ENCODE measurements around the gene NUDT16.
A peak's percentile ranks its signal among the peaks of the same experiment; 100 is the strongest.
"Not testable (repeated sequence)": the region's sequence is repeated elsewhere in the genome, so short reads cannot be mapped to it uniquely, and the experiment has no call there.

The NUDT16 gene

GRCh38 chr3:131361066-131361463 lies 20.5 kb upstream of the NUDT16 start:
- not testable (repeated sequence) for H3K36me3 ChIP-seq (ENCODE audit: insufficient read depth, low read length); H2AFZ ChIP-seq (ENCODE audit: low read depth, low read length); H3K27me3 ChIP-seq (ENCODE audit: insufficient read depth, low read length); H3K4me3 ChIP-seq (ENCODE audit: low read length); H3K4me1 ChIP-seq (ENCODE audit: insufficient read depth, low read length); H3K9me3 ChIP-seq (ENCODE audit: low read length)

GRCh38 chr3:131361464-131362421 lies 19.8 kb upstream of the NUDT16 start:
- Histone ChIP-seq H2AFZ (ENCODE audit: low read depth, low read length) (no peak overlapping the region), H3K9me3 (ENCODE audit: low read length) (peaks cover 4% of the 10 kb centered on the region), H3K36me3 (ENCODE audit: insufficient read depth, low read length) (no peaks in the 10 kb centered on the region), H3K4me3 (ENCODE audit: low read length) (no peak overlapping the region), H3K27me3 (ENCODE audit: insufficient read depth, low read length) (peaks cover under 1% of the 10 kb centered on the region), H3K4me1 (ENCODE audit: insufficient read depth, low read length) (no peaks in the 10 kb centered on the region)

- Histone ChIP-seq H3K4me1 (ENCODE audit: insufficient read depth, low read length) (no peaks in the 10 kb centered on the region), H2AFZ (ENCODE audit: low read depth, low read length) (no peak overlapping the region), H3K9me3 (ENCODE audit: low read length) (peaks cover 4% of the 10 kb centered on the region), H3K27me3 (ENCODE audit: insufficient read depth, low read length) (no peaks in the 10 kb centered on the region), H3K36me3 (ENCODE audit: insufficient read depth, low read length) (no peaks in the 10 kb centered on the region), H3K4me3 (ENCODE audit: low read length) (no peak overlapping the region)
These were observed 18.3 kb upstream of the NUDT16 start for GRCh38 chr3:131363275-131363674.

GRCh38 chr3:131370935-131371687 lies 10.5 kb upstream of the NUDT16 start:
- H3K36me3 ChIP-seq (ENCODE audit: insufficient read depth, low read length), result peaks cover 25% of the 10 kb centered on the region

GRCh38 chr3:131371688-131372066 lies 9.9 kb upstream of the NUDT16 start:
- H2AFZ ChIP-seq (ENCODE audit: low read depth, low read length), result no peak overlapping the region
- H3K9me3 ChIP-seq (ENCODE audit: low read length), result no peaks in the 10 kb centered on the region
- H3K27me3 ChIP-seq (ENCODE audit: insufficient read depth, low read length), result no peaks in the 10 kb centered on the region
- H3K4me3 ChIP-seq (ENCODE audit: low read length), result no peak overlapping the region
- H3K36me3 ChIP-seq (ENCODE audit: insufficient read depth, low read length), result peaks cover 29% of the 10 kb centered on the region
- H3K4me1 ChIP-seq (ENCODE audit: insufficient read depth, low read length), result no peaks in the 10 kb centered on the region

More at GRCh38 chr3:131370935-131371687, 10.5 kb upstream of the NUDT16 start:
- H3K27me3 ChIP-seq (ENCODE audit: insufficient read depth, low read length), result no peaks in the 10 kb centered on the region
- H3K4me1 ChIP-seq (ENCODE audit: insufficient read depth, low read length), result no peaks in the 10 kb centered on the region
- H3K4me3 ChIP-seq (ENCODE audit: low read length), result no peak overlapping the region
- H2AFZ ChIP-seq (ENCODE audit: low read depth, low read length), result no peak overlapping the region
- H3K9me3 ChIP-seq (ENCODE audit: low read length), result no peaks in the 10 kb centered on the region

GRCh38 chr3:131374741-131375140 lies 6.8 kb upstream of the NUDT16 start:
- H3K4me3 ChIP-seq (ENCODE audit: low read length), result no peak overlapping the region
- H3K9me3 ChIP-seq (ENCODE audit: low read length), result no peaks in the 10 kb centered on the region
- H3K4me1 ChIP-seq (ENCODE audit: insufficient read depth, low read length), result no peaks in the 10 kb centered on the region
- H2AFZ ChIP-seq (ENCODE audit: low read depth, low read length), result no peak overlapping the region
- no peaks in the 10 kb centered on the region for H3K27me3 ChIP-seq (ENCODE audit: insufficient read depth, low read length)
- H3K36me3 ChIP-seq (ENCODE audit: insufficient read depth, low read length), result peaks cover 29% of the 10 kb centered on the region

- H3K36me3 ChIP-seq (ENCODE audit: insufficient read depth, low read length), result peaks cover 28% of the 10 kb centered on the region
- H3K9me3 ChIP-seq (ENCODE audit: low read length), result not testable (repeated sequence)
These were observed 641 bp upstream of the NUDT16 start for GRCh38 chr3:131380821-131381444.

GRCh38 chr3:131386429-131387165 lies 5.0 kb downstream of the NUDT16 start:
- Histone ChIP-seq H3K27me3 (ENCODE audit: insufficient read depth, low read length) (no peaks in the 10 kb centered on the region), H2AFZ (ENCODE audit: low read depth, low read length) (no peak overlapping the region), H3K9me3 (ENCODE audit: low read length) (no peaks in the 10 kb centered on the region), H3K36me3 (ENCODE audit: insufficient read depth, low read length) (peaks cover 29% of the 10 kb centered on the region), H3K4me3 (ENCODE audit: low read length) (no peak overlapping the region), H3K4me1 (ENCODE audit: insufficient read depth, low read length) (peaks cover 12% of the 10 kb centered on the region)

More at GRCh38 chr3:131380821-131381444, 641 bp upstream of the NUDT16 start:
- Histone ChIP-seq H3K4me1 (ENCODE audit: insufficient read depth, low read length) (peaks cover 22% of the 10 kb centered on the region), H2AFZ (ENCODE audit: low read depth, low read length) (peak overlapping the region; percentile 21), H3K4me3 (ENCODE audit: low read length) (peak overlapping the region; percentile 77)
- not testable (repeated sequence) for H3K27me3 ChIP-seq (ENCODE audit: insufficient read depth, low read length)

GRCh38 chr3:131387796-131388489 lies 6.4 kb downstream of the NUDT16 start:
- Histone ChIP-seq H3K4me1 (ENCODE audit: insufficient read depth, low read length) (peaks cover 3% of the 10 kb centered on the region), H2AFZ (ENCODE audit: low read depth, low read length) (no peak overlapping the region), H3K4me3 (ENCODE audit: low read length) (no peak overlapping the region), H3K36me3 (ENCODE audit: insufficient read depth, low read length) (peaks cover 26% of the 10 kb centered on the region), H3K27me3 (ENCODE audit: insufficient read depth, low read length) (no peaks in the 10 kb centered on the region), H3K9me3 (ENCODE audit: low read length) (no peaks in the 10 kb centered on the region)

GRCh38 chr3:131388490-131388799 lies 6.9 kb downstream of the NUDT16 start:
- H3K27me3 ChIP-seq (ENCODE audit: insufficient read depth, low read length), result no peaks in the 10 kb centered on the region
- H3K36me3 ChIP-seq (ENCODE audit: insufficient read depth, low read length), result peaks cover 21% of the 10 kb centered on the region
- H3K4me3 ChIP-seq (ENCODE audit: low read length), result no peak overlapping the region
- no peaks in the 10 kb centered on the region for H3K9me3 ChIP-seq (ENCODE audit: low read length)
- H2AFZ ChIP-seq (ENCODE audit: low read depth, low read length), result no peak overlapping the region
- no peaks in the 10 kb centered on the region for H3K4me1 ChIP-seq (ENCODE audit: insufficient read depth, low read length)

GRCh38 chr3:131390331-131390730 lies 8.8 kb downstream of the NUDT16 start:
- Histone ChIP-seq H3K27me3 (ENCODE audit: insufficient read depth, low read length) (no peaks in the 10 kb centered on the region), H3K4me1 (ENCODE audit: insufficient read depth, low read length) (peaks cover 2% of the 10 kb centered on the region), H3K36me3 (ENCODE audit: insufficient read depth, low read length) (peaks cover 11% of the 10 kb centered on the region), H3K4me3 (ENCODE audit: low read length) (no peak overlapping the region), H3K9me3 (ENCODE audit: low read length) (no peaks in the 10 kb centered on the region), H2AFZ (ENCODE audit: low read depth, low read length) (no peak overlapping the region)

GRCh38 chr3:131393051-131393450 lies 11.5 kb downstream of the NUDT16 start:
- Histone ChIP-seq H3K36me3 (ENCODE audit: insufficient read depth, low read length) (no peaks in the 10 kb centered on the region), H3K4me3 (ENCODE audit: low read length) (no peak overlapping the region), H3K27me3 (ENCODE audit: insufficient read depth, low read length) (no peaks in the 10 kb centered on the region), H3K4me1 (ENCODE audit: insufficient read depth, low read length) (peaks cover 2% of the 10 kb centered on the region), H3K9me3 (ENCODE audit: low read length) (no peaks in the 10 kb centered on the region), H2AFZ (ENCODE audit: low read depth, low read length) (no peak overlapping the region)

All from neuron (in vitro differentiated cells).